Measurements from ENCODE around the gene CRB2. TPM values are rescaled to one million over a fixed set of nuclear protein-coding genes. Genes with fewer than 3 reads are reported as not detected.

CRB2 gene
- total and polyA plus RNA-seq, 2 of the 4 experiments (the other 2 are of a cell fraction), result not detected

- ATAC-seq (ENCODE audit: low read depth) (no peak), DNase-seq (no peak)
- no peak overlapping the region for H2BK120ac ChIP-seq (ENCODE audit: low read depth, low read length)
- H2AFZ ChIP-seq (replicated peaks; ENCODE audit: low read length, poor library complexity), result no peak overlapping the region
- WGBS, 2 experiments (ENCODE audit: extremely low coverage in 2 of 2, insufficient read length in 1 of 2), result no CpG with 5 or more reads among the region's 18 CpGs
- no peak overlapping the region for H3K18ac ChIP-seq (ENCODE audit: low read depth, low read length)
- dilution Hi-C loops (cut with HindIII; ENCODE audit: low sequenced_read_pairs, unreplicated experiment), result no loop called here
- no peak overlapping the region for H3K23ac ChIP-seq (ENCODE audit: low read depth, low read length)
- no peak overlapping the region for H4K91ac ChIP-seq (ENCODE audit: insufficient read depth, low read depth, low read length)
- H3K27me3 ChIP-seq (ENCODE audit: control insufficient read depth, insufficient read depth, low read length), result no peaks in the 10 kb centered on the region
- no peaks in the 10 kb centered on the region; the same call in 1 of the 2 replicates for H4K20me1 ChIP-seq (ENCODE audit: insufficient read depth, low read length)
- H2BK20ac ChIP-seq (ENCODE audit: low read depth, low read length), result no peak overlapping the region
- TF ChIP-seq RAD21 (IDR thresholded peaks at IDR 0.05; ENCODE audit: low read length) (no peak), NFE2L2 (IDR thresholded peaks at IDR 0.05; ENCODE audit: low read depth, low read length) (no peak), MAZ (IDR thresholded peaks at IDR 0.05; ENCODE audit: borderline replicate concordance, low read depth, low read length) (no peak), RCOR1 (IDR thresholded peaks at IDR 0.05; ENCODE audit: insufficient replicate concordance, low read length) (no peak), MAFK (IDR thresholded peaks at IDR 0.05; ENCODE audit: low read depth, low read length) (no peak), BHLHE40 (IDR thresholded peaks at IDR 0.05; ENCODE audit: low read depth, low read length) (no peak), RFX5 (IDR thresholded peaks at IDR 0.05; ENCODE audit: low read depth, low read length) (no peak), POLR2A (IDR thresholded peaks at IDR 0.05; ENCODE audit: low read depth, low read length) (no peak), MXI1 (IDR thresholded peaks at IDR 0.05; ENCODE audit: borderline replicate concordance, low read depth, low read length) (no peak), CEBPB (IDR thresholded peaks at IDR 0.05; ENCODE audit: low read depth, low read length) (no peak), ELK1 (IDR thresholded peaks at IDR 0.05; ENCODE audit: borderline replicate concordance, low read depth, low read length) (no peak)
- TF ChIP-seq, protein P1, sequence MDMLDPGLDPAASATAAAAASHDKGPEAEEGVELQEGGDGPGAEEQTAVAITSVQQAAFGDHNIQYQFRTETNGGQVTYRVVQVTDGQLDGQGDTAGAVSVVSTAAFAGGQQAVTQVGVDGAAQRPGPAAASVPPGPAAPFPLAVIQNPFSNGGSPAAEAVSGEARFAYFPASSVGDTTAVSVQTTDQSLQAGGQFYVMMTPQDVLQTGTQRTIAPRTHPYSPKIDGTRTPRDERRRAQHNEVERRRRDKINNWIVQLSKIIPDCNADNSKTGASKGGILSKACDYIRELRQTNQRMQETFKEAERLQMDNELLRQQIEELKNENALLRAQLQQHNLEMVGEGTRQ (IDR thresholded peaks at IDR 0.05; ENCODE audit: low read depth, low read length), result no peak
- BruUV-seq (replicated peaks), result no TSS peak
- in situ Hi-C loops (cut with MboI; ENCODE audit: low sequenced_read_pairs), result no loop called here
- no peak overlapping the region for H2BK15ac ChIP-seq (ENCODE audit: low read depth, low read length)
- H2AK5ac ChIP-seq (ENCODE audit: low read depth, low read length), result no peak overlapping the region
- no peaks in the 10 kb centered on the region for H3K79me1 ChIP-seq (ENCODE audit: low read depth in 1 of 2, low read length in 2 of 2)
- CTCF ChIA-PET, result no interaction called here
- H3K9ac ChIP-seq (ENCODE audit: low read depth, low read length), result no peak overlapping the region
- H3K36me3 ChIP-seq (ENCODE audit: control insufficient read depth, insufficient read depth, low read length), result no peaks in the 10 kb centered on the region
- peaks cover under 1% of the 10 kb centered on the region; the same call in 1 of the 2 replicates for H3K9me1 ChIP-seq (ENCODE audit: insufficient read depth, low read length)
- POLR2A ChIA-PET (ENCODE audit: unreplicated experiment), result no interaction called here
- no peak overlapping the region for H2BK5ac ChIP-seq (ENCODE audit: low read depth, low read length, poor library complexity, severe bottlenecking)
- H3K27ac ChIP-seq (ENCODE audit: insufficient read depth, low read length), result no peak overlapping the region
- no peaks in the 10 kb centered on the region; the same call in 1 of the 2 replicates for H3K4me1 ChIP-seq (ENCODE audit: control insufficient read depth, insufficient read depth, low read length)
- no peak overlapping the region for H3K4me3 ChIP-seq (ENCODE audit: insufficient read depth, low read depth, low read length)
- intact Hi-C loops (cut with micrococcal nuclease), result no loop called here
- H2AK9ac ChIP-seq (replicated peaks; ENCODE audit: low read depth, low read length, poor library complexity), result no peak overlapping the region
- H3K4ac ChIP-seq (ENCODE audit: low read depth, low read length), result no peak overlapping the region
- H3K9me3 ChIP-seq (ENCODE audit: control insufficient read depth, insufficient read depth, low read length), result no peaks in the 10 kb centered on the region
- H4K8ac ChIP-seq (ENCODE audit: low read depth in 2 of 2, low read length in 2 of 2), result no peak overlapping the region
- H3K56ac ChIP-seq (ENCODE audit: extremely low read depth, insufficient read depth, low read length), result no peak overlapping the region
- H4K5ac ChIP-seq (ENCODE audit: low read depth, low read length), result no peak overlapping the region
- no peak overlapping the region for H3K4me2 ChIP-seq (ENCODE audit: low read depth, low read length)
- no peak overlapping the region for H3K14ac ChIP-seq (replicated peaks; ENCODE audit: low read depth, low read length)
Measured at GRCh38 chr9:123412171-123412820, 56.3 kb downstream of the CRB2 start.

All from IMR-90 (cell line).